Measurements from ENCODE around the gene SLC25A21. TPM values are rescaled to one million over a fixed set of nuclear protein-coding genes. Genes with fewer than 3 reads are reported as not detected.

The SLC25A21 gene
- polyA plus RNA-seq, 2 donors, result 0.53 to 0.74 TPM

DNA sequence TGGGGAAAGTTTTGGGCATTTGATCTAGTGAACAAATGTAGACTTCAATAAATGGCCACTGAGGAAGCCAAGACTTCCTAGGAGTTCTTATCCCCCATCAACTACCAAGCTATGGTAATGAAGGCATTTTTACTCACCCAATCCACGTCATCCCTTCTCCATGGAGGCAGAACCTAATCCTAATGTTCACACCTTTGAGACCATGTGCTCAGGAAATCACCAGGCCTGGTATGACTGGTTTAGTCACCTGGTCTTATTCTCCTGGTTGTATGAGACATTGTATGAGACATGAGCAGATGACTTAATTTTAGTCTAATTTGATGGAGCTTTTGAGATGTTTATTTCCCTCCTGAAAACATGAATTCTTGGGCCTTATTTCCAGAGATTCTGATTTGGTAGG is 422.2 kb downstream of the SLC25A21 start:
- no peaks in the 10 kb centered on the region for H3K9me3 ChIP-seq (ENCODE audit: control insufficient read depth in 2 of 2, insufficient read depth in 1 of 2, low read depth in 1 of 2, low read length in 1 of 2)
- H3K36me3 ChIP-seq (ENCODE audit: control insufficient read depth in 2 of 2, insufficient read depth in 2 of 2, low read length in 1 of 2), result no peaks in the 10 kb centered on the region
- WGBS, 2 donors, result 48 to 64% methylated on average over 1 of the region's 1 CpG
- no peak overlapping the region for H3K4me3 ChIP-seq (ENCODE audit: low read depth in 1 of 2, low read length in 2 of 2)
- H3K27ac ChIP-seq (ENCODE audit: low read depth in 2 of 2, low read length in 1 of 2), result peak overlapping the region in 1 of 2 donors; percentile 13
- H3K4me1 ChIP-seq (ENCODE audit: control insufficient read depth in 2 of 2, insufficient read depth in 2 of 2, low read length in 1 of 2), result peaks cover 0 to 4% of the 10 kb centered on the region in 2 donors
- H3K27me3 ChIP-seq (ENCODE audit: control insufficient read depth in 1 of 2, insufficient read depth in 2 of 2, low read length in 2 of 2), result no peaks in the 10 kb centered on the region

DNA sequence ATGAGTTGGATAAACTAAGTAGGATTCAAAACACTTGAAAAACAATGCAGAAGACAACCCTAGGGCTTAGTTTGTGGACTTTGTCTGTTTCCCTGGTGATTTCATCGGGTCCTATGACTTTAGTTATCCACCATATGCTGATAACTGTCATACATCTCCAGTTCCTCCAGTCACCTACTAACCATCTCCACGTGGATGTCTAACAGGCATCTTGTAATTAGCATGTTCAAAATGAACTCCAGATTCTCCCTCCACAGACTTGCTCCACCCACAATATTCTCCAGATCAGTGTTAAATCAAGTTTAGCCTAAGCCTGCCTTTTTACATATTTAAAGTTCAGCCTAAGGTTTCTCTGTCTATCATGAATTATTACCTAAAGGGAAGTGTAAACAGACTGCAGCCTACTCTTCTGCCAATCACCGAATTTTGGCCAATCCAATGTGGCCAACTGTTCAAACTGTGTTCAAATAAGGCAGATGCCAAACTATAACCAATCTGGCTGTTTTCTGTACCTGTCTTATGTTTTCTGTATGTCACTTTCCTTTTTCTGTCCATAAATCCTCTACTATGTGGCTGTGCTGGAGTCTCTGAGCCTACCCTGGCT is 423.7 kb downstream of the SLC25A21 start:
- H3K27ac ChIP-seq (ENCODE audit: low read depth in 2 of 2, low read length in 1 of 2), result no peak overlapping the region
- no peaks in the 10 kb centered on the region for H3K36me3 ChIP-seq (ENCODE audit: control insufficient read depth in 2 of 2, insufficient read depth in 2 of 2, low read length in 1 of 2)
- 55 to 56% methylated on average over 3 of the region's 3 CpGs for WGBS, 2 donors
- no peaks in the 10 kb centered on the region for H3K9me3 ChIP-seq (ENCODE audit: control insufficient read depth in 2 of 2, insufficient read depth in 1 of 2, low read depth in 1 of 2, low read length in 1 of 2)
- H3K4me1 ChIP-seq (ENCODE audit: control insufficient read depth in 2 of 2, insufficient read depth in 2 of 2, low read length in 1 of 2), result peaks cover 0 to 4% of the 10 kb centered on the region in 2 donors
- no peaks in the 10 kb centered on the region for H3K27me3 ChIP-seq (ENCODE audit: control insufficient read depth in 1 of 2, insufficient read depth in 2 of 2, low read length in 2 of 2)
- H3K4me3 ChIP-seq (ENCODE audit: low read depth in 1 of 2, low read length in 2 of 2), result no peak overlapping the region

DNA sequence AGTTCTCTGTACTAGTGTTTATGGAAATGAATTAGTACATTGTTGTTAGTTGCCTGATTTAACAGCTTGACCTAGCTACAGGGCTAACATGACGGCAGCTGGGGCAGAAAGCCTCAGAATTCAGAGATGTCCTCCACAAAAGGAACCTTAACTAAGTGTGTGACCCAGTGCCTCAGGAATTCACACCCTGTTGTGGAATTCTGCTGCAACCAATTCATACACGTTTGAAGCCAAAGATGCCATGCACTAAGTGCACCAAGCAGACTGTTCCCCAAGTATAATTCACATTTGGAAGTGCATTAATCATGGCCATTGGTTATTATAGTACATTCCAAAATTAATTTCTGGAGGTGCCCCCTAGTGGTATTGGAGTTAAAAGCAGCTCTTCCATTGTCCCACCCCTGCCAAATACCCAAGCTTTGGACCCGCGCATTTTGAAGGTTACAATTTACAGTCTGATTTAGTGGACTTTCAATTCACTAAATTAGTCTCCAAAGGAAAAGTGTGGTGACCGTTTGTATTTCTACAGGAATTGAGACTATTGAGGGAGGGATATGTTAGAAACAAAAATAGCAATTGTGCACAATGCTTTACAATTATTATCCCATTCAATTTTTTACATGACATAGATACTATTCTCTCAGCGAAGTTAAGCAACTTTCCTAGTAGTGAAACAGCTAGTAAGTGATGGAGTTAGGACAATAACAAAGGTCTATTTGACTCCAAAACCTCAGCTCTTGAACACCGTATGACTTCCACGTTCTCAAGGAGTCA is 424.8 kb downstream of the SLC25A21 start:
- Histone ChIP-seq H3K9me3 (ENCODE audit: control insufficient read depth in 2 of 2, insufficient read depth in 1 of 2, low read depth in 1 of 2, low read length in 1 of 2) (no peaks in the 10 kb centered on the region), H3K4me3 (ENCODE audit: low read depth in 1 of 2, low read length in 2 of 2) (no peak overlapping the region), H3K4me1 (ENCODE audit: control insufficient read depth in 2 of 2, insufficient read depth in 2 of 2, low read length in 1 of 2) (peaks cover 0 to 4% of the 10 kb centered on the region in 2 donors), H3K36me3 (ENCODE audit: control insufficient read depth in 2 of 2, insufficient read depth in 2 of 2, low read length in 1 of 2) (no peaks in the 10 kb centered on the region), H3K27ac (ENCODE audit: low read depth in 2 of 2, low read length in 1 of 2) (peak overlapping the region; percentile 0 to 71), H3K27me3 (ENCODE audit: control insufficient read depth in 1 of 2, insufficient read depth in 2 of 2, low read length in 2 of 2) (no peaks in the 10 kb centered on the region)
- 51 to 52% methylated on average over 8 of the region's 8 CpGs for WGBS, 2 donors

DNA sequence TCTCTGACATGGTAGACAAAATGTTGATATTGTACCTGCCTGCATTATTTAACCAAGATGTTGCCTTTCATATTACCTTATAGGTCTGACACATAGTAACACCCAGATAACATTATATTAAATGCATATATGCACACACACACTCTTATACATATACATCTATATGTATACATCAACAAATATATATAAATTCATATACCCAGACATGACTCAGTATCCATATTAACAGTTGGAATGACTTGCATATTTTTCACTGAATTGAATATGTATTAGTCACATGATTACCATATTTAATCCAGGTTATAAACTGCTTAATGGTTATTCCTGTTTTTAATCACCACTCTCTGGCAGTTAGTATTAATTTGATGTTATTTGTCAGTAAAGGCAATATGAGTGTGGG is 425.5 kb downstream of the SLC25A21 start:
- Histone ChIP-seq H3K4me1 (ENCODE audit: control insufficient read depth in 2 of 2, insufficient read depth in 2 of 2, low read length in 1 of 2) (peaks cover 0 to 4% of the 10 kb centered on the region in 2 donors), H3K27ac (ENCODE audit: low read depth in 2 of 2, low read length in 1 of 2) (no peak overlapping the region), H3K27me3 (ENCODE audit: control insufficient read depth in 1 of 2, insufficient read depth in 2 of 2, low read length in 2 of 2) (no peaks in the 10 kb centered on the region), H3K36me3 (ENCODE audit: control insufficient read depth in 2 of 2, insufficient read depth in 2 of 2, low read length in 1 of 2) (no peaks in the 10 kb centered on the region), H3K9me3 (ENCODE audit: control insufficient read depth in 2 of 2, insufficient read depth in 1 of 2, low read depth in 1 of 2, low read length in 1 of 2) (no peaks in the 10 kb centered on the region), H3K4me3 (ENCODE audit: low read depth in 1 of 2, low read length in 2 of 2) (no peak overlapping the region)

DNA sequence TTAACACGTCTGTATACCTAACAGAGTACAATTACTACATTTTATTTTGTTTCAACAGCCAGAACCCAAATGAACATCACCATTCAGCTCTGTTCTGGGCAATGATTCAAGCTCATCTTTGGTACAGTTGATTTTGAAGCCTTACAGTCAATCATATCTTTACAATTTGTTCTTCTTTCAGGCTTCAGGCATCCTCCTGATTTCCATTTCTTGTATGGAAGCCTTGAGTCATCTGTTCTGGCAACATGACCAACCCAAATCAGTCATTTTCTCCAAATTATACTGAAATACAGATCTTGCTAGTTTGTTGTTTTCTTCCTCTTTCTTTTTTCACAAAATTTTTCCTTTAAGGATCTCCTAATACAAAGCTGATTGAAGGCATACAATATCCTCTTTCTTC is 430.5 kb downstream of the SLC25A21 start:
- 20 to 38% methylated on average over 1 of the region's 1 CpG for WGBS, 2 donors

DNA sequence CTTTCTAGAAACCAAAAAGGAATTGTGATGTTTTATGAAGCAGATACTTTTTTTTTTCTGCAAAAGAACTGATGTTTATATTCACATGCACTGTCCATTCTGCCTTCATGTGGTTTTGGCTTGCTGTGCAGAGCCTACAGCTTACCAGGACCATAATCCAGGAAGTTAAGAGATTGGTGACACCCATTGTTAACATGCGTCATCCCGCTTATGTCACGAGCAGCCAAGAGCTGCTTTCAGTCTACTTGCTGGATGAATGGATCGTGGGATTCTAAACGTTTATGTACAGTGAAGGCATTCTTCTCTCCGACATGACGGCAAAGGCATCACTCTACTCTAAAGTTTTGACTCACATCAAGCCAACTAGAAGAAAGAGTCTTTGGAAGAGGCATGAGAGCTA is 434.1 kb downstream of the SLC25A21 start:
- no peaks in the 10 kb centered on the region for H3K9me3 ChIP-seq (ENCODE audit: control insufficient read depth in 2 of 2, insufficient read depth in 1 of 2, low read depth in 1 of 2, low read length in 1 of 2)
- no peak overlapping the region for H3K4me3 ChIP-seq (ENCODE audit: low read depth in 1 of 2, low read length in 2 of 2)
- H3K27ac ChIP-seq (ENCODE audit: low read depth in 2 of 2, low read length in 1 of 2), result no peak overlapping the region
- WGBS, 2 donors, result 70 to 75% methylated on average over 7 of the region's 7 CpGs
- H3K4me1 ChIP-seq (ENCODE audit: control insufficient read depth in 2 of 2, insufficient read depth in 2 of 2, low read length in 1 of 2), result no peaks in the 10 kb centered on the region
- no peaks in the 10 kb centered on the region for H3K36me3 ChIP-seq (ENCODE audit: control insufficient read depth in 2 of 2, insufficient read depth in 2 of 2, low read length in 1 of 2)
- no peaks in the 10 kb centered on the region for H3K27me3 ChIP-seq (ENCODE audit: control insufficient read depth in 1 of 2, insufficient read depth in 2 of 2, low read length in 2 of 2)

More for the DNA sequence above, 430.5 kb downstream of the SLC25A21 start:
- no peaks in the 10 kb centered on the region for H3K36me3 ChIP-seq (ENCODE audit: control insufficient read depth in 2 of 2, insufficient read depth in 2 of 2, low read length in 1 of 2)
- no peaks in the 10 kb centered on the region for H3K9me3 ChIP-seq (ENCODE audit: control insufficient read depth in 2 of 2, insufficient read depth in 1 of 2, low read depth in 1 of 2, low read length in 1 of 2)
- H3K4me1 ChIP-seq (ENCODE audit: control insufficient read depth in 2 of 2, insufficient read depth in 2 of 2, low read length in 1 of 2), result no peaks in the 10 kb centered on the region
- H3K4me3 ChIP-seq (ENCODE audit: low read depth in 1 of 2, low read length in 2 of 2), result no peak overlapping the region
- no peak overlapping the region for H3K27ac ChIP-seq (ENCODE audit: low read depth in 2 of 2, low read length in 1 of 2)
- H3K27me3 ChIP-seq (ENCODE audit: control insufficient read depth in 1 of 2, insufficient read depth in 2 of 2, low read length in 2 of 2), result no peaks in the 10 kb centered on the region

DNA sequence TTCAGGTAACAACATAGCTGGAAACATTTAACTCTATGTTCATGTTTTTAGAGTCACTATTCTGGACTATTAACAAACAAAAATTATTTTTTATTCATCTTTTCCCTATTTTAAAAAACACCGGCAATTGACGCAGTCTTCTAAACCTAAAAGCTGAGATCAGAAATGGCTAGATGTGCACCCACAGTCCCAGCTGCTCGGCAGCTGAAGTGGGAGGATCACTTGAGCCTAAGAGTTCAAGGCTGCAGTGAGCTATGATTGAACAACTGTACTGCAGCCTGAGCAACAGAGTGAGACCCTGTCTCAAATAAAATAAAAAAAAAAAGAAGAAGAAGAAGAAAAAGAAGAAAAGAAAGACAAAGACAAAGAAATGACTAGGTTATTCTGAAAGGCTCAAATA is 446.3 kb downstream of the SLC25A21 start:
- no peak overlapping the region for H3K27ac ChIP-seq (ENCODE audit: low read depth in 2 of 2, low read length in 1 of 2)
- H3K36me3 ChIP-seq (ENCODE audit: control insufficient read depth in 2 of 2, insufficient read depth in 2 of 2, low read length in 1 of 2), result no peaks in the 10 kb centered on the region
- H3K4me3 ChIP-seq (ENCODE audit: low read depth in 1 of 2, low read length in 2 of 2), result no peak overlapping the region
- no peaks in the 10 kb centered on the region for H3K9me3 ChIP-seq (ENCODE audit: control insufficient read depth in 2 of 2, insufficient read depth in 1 of 2, low read depth in 1 of 2, low read length in 1 of 2)
- H3K27me3 ChIP-seq (ENCODE audit: control insufficient read depth in 1 of 2, insufficient read depth in 2 of 2, low read length in 2 of 2), result no peaks in the 10 kb centered on the region
- 88 to 92% methylated on average over 3 of the region's 3 CpGs for WGBS, 2 donors
- H3K4me1 ChIP-seq (ENCODE audit: control insufficient read depth in 2 of 2, insufficient read depth in 2 of 2, low read length in 1 of 2), result no peaks in the 10 kb centered on the region

DNA sequence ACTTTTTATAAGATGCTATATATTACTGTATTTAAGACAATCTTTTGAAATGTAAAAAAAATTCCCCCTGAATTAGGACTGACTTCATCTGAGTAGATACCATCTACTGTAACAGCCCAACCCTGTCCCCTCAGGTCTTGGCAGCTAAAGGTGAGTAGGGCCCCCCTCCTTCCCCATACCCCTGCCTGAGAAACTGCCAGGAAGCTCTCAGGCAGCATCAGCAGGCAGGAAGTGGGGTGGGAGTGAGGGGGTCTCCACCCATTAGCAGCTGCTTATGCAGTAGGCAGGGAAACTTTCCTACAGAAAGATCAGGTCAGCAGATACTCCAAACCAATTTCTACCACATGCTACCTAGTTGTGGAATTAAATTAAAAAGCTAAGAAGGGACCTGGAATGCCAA is 448.2 kb downstream of the SLC25A21 start:
- no peak overlapping the region for H3K4me3 ChIP-seq (ENCODE audit: low read depth in 1 of 2, low read length in 2 of 2)

DNA sequence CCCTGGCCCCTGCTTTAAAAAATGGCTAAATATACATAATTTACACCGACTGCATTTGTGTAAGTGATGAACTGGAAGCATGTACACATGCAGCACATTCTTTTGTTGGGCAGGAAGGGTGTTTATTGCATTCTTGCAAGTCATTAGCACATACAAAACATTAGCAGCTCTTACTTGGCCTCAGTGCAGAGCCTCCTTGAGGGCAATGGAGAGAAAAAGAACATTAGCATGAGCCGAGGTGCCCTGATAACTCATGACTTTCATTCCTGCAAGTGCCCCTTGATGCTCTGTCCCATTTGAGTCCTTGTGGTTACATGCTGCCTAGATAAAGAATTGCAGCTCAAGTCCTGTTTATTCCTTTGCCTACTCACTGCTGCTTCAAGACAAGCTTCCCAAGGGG is 448.9 kb downstream of the SLC25A21 start:
- H3K36me3 ChIP-seq (ENCODE audit: control insufficient read depth in 2 of 2, insufficient read depth in 2 of 2, low read length in 1 of 2), result no peaks in the 10 kb centered on the region
- H3K27me3 ChIP-seq (ENCODE audit: control insufficient read depth in 1 of 2, insufficient read depth in 2 of 2, low read length in 2 of 2), result no peaks in the 10 kb centered on the region
- 57 to 65% methylated on average over 2 of the region's 2 CpGs for WGBS, 2 donors
- H3K4me1 ChIP-seq (ENCODE audit: control insufficient read depth in 2 of 2, insufficient read depth in 2 of 2, low read length in 1 of 2), result no peaks in the 10 kb centered on the region
- no peaks in the 10 kb centered on the region for H3K9me3 ChIP-seq (ENCODE audit: control insufficient read depth in 2 of 2, insufficient read depth in 1 of 2, low read depth in 1 of 2, low read length in 1 of 2)
- no peak overlapping the region for H3K4me3 ChIP-seq (ENCODE audit: low read depth in 1 of 2, low read length in 2 of 2)
- no peak overlapping the region for H3K27ac ChIP-seq (ENCODE audit: low read depth in 2 of 2, low read length in 1 of 2)

More for the DNA sequence above, 448.2 kb downstream of the SLC25A21 start:
- H3K27me3 ChIP-seq (ENCODE audit: control insufficient read depth in 1 of 2, insufficient read depth in 2 of 2, low read length in 2 of 2), result no peaks in the 10 kb centered on the region
- H3K9me3 ChIP-seq (ENCODE audit: control insufficient read depth in 2 of 2, insufficient read depth in 1 of 2, low read depth in 1 of 2, low read length in 1 of 2), result no peaks in the 10 kb centered on the region
- no peaks in the 10 kb centered on the region for H3K36me3 ChIP-seq (ENCODE audit: control insufficient read depth in 2 of 2, insufficient read depth in 2 of 2, low read length in 1 of 2)
- no peaks in the 10 kb centered on the region for H3K4me1 ChIP-seq (ENCODE audit: control insufficient read depth in 2 of 2, insufficient read depth in 2 of 2, low read length in 1 of 2)
- no peak overlapping the region for H3K27ac ChIP-seq (ENCODE audit: low read depth in 2 of 2, low read length in 1 of 2)

DNA sequence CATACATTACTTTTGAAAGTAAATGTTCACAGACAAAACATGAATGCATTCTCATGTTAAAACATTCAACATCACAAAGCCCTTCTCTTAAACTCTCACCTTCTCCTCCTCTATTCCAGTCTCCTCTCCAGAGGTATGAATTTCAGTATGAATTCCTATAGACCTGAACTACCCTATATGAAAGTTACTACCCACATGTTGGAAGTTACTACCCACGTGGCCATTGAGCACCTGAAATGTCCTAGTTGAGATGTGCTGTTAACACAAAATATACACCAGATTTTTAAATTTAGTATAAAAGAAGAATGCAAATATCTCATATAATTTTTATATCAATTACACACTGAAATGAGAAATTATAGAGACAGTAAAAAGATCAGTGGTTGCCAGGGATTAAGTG is 450.5 kb downstream of the SLC25A21 start:
- no peak overlapping the region for H3K4me3 ChIP-seq (ENCODE audit: low read depth in 1 of 2, low read length in 2 of 2)
- H3K27ac ChIP-seq (ENCODE audit: low read depth in 2 of 2, low read length in 1 of 2), result no peak overlapping the region
- no peaks in the 10 kb centered on the region for H3K36me3 ChIP-seq (ENCODE audit: control insufficient read depth in 2 of 2, insufficient read depth in 2 of 2, low read length in 1 of 2)
- WGBS, 2 donors, result 77 to 80% methylated on average over 1 of the region's 1 CpG
- no peaks in the 10 kb centered on the region for H3K9me3 ChIP-seq (ENCODE audit: control insufficient read depth in 2 of 2, insufficient read depth in 1 of 2, low read depth in 1 of 2, low read length in 1 of 2)
- H3K4me1 ChIP-seq (ENCODE audit: control insufficient read depth in 2 of 2, insufficient read depth in 2 of 2, low read length in 1 of 2), result peaks cover 0 to 2% of the 10 kb centered on the region in 2 donors
- no peaks in the 10 kb centered on the region for H3K27me3 ChIP-seq (ENCODE audit: control insufficient read depth in 1 of 2, insufficient read depth in 2 of 2, low read length in 2 of 2)

All from esophagus (tissue), 2 donors.